HCT116 (cell line): Measurements from ENCODE around the gene BRD9. TPM values are rescaled to one million over a fixed set of nuclear protein-coding genes. Genes with fewer than 3 reads are reported as not detected.

Experiments used
- ATAC-seq: fragments of 200-7000 bp; cut with Tn5 transposase; 2 replicates; pipeline ENCODE4 v1.9.1; 2020; ENCODE audit warnings: mild to moderate bottlenecking, moderate library complexity
- BruUV-seq: library from RNA; stranded (reverse); fragments of 400-500 nt; replicated peaks from 2 replicates; lab custom pipeline; 2021; lab: Mats Ljungman, UMichigan
- CTCF ChIA-PET: fragments of 300-600 bp; sonication (Branson Sonifier 250); formaldehyde crosslinking; loops from one replicate; lab custom pipeline; 2021; ENCODE audit warnings: antibody characterized with exemption; lab: Charles Lee
- POLR2A ChIA-PET: fragments of 300-600, 350-600 bp; sonication (Branson Sonifier 250); formaldehyde crosslinking; loops from one replicate; lab custom pipeline; 2021; ENCODE audit warnings: antibody characterized with exemption; lab: Charles Lee
- RAD21 ChIA-PET, 2 experiments: fragments of 300-600 bp; sonication (Branson Sonifier 250); formaldehyde crosslinking; loops; one replicate each; lab custom pipeline; 2023; ENCODE audit warnings: low total read pairs in 2 of 2; ENCODE audit not compliant: uncharacterized antibody in 2 of 2, unreplicated experiment in 2 of 2, low non-redundant PET in 1 of 2; lab: Charles Lee
- DNase-seq: peaks from one replicate; pipeline ENCODE4 v3.0.0-alpha.2; 2010; ENCODE audit warnings: low read depth, low spot score
- H2AFZ ChIP-seq: fragments of 200-600 bp; shearing (Covaris generic), sonication (generic); 2 replicates; pipeline ENCODE4 v1.6.1; 2017; ENCODE audit warnings: low read depth, mixed run types, mixed read lengths, antibody characterized with exemption, low read length; ENCODE audit not compliant: poor library complexity, severe bottlenecking
- H3K27ac ChIP-seq: 2 replicates; pipeline ENCODE4 v1.5.1; 2012; ENCODE audit warnings: low read depth, low read length
- H3K27me3 ChIP-seq: fragments of 200-600 bp; sonication (generic); 2 replicates; pipeline ENCODE4 v1.6.1; 2016; ENCODE audit warnings: mixed run types, low read length, mixed read lengths; ENCODE audit not compliant: insufficient read depth
- H3K36me3 ChIP-seq, 2 experiments: fragments of 200-500 bp in 1 of 2; fragments of 200-600 bp in 1 of 2; sonication (Bioruptor generic) in 1 of 2; sonication (generic) in 1 of 2; 2 replicates each; pipeline versions ENCODE4 v1.5.1 to v1.6.1; 2014 to 2016; ENCODE audit warnings: low read length in 2 of 2, inconsistent platforms in 1 of 2, mixed read lengths in 1 of 2, mixed run types in 1 of 2; ENCODE audit not compliant: insufficient read depth in 2 of 2, control insufficient read depth in 1 of 2
- H3K4me1 ChIP-seq, 2 experiments: fragments of 200-600 bp in 1 of 2; sonication (generic) in 1 of 2; 2 replicates each; pipeline versions ENCODE4 v1.5.1 to v1.6.1; 2012 to 2017; ENCODE audit warnings: low read length in 2 of 2, inconsistent platforms in 1 of 2, mild to moderate bottlenecking in 1 of 2, mixed read lengths in 1 of 2, mixed run types in 1 of 2, moderate library complexity in 1 of 2; ENCODE audit not compliant: insufficient read depth in 2 of 2, control insufficient read depth in 1 of 2
- H3K4me2 ChIP-seq: fragments of 200-600 bp; sonication (generic); 2 replicates; pipeline ENCODE4 v1.6.1; 2017; ENCODE audit warnings: mixed run types, low read length, mixed read lengths
- H3K4me3 ChIP-seq, 2 experiments: fragments of 200-600 bp in 1 of 2; sonication (generic) in 1 of 2; replicated peaks in 1 of 2; 2 replicates each; pipeline ENCODE4 v1.5.1; 2011 to 2016; ENCODE audit warnings: low read length in 2 of 2, control low read depth in 1 of 2, low read depth in 1 of 2, mild to moderate bottlenecking in 1 of 2, mixed read lengths in 1 of 2, mixed run types in 1 of 2
- H3K79me2 ChIP-seq: fragments of 200-600 bp; sonication (generic); 2 replicates; pipeline ENCODE4 v1.6.1; 2017; ENCODE audit warnings: mild to moderate bottlenecking, mixed run types, low read length, moderate library complexity, mixed read lengths; ENCODE audit not compliant: insufficient read depth
- H3K9ac ChIP-seq: fragments of 200-600 bp; sonication (generic); 2 replicates; pipeline ENCODE4 v1.6.1; 2016; ENCODE audit warnings: low read length, mixed read lengths
- H3K9me2 ChIP-seq: fragments of 200-600 bp; sonication (generic), shearing (Covaris generic); 2 replicates; pipeline ENCODE4 v1.6.1; 2017; ENCODE audit warnings: mixed run types, mild to moderate bottlenecking, moderate library complexity; ENCODE audit not compliant: insufficient read depth
- H3K9me3 ChIP-seq, 2 experiments: fragments of 200-500 bp in 1 of 2; fragments of 200-600 bp in 1 of 2; sonication (Bioruptor generic) in 1 of 2; sonication (generic) in 1 of 2; 2 replicates each; pipeline ENCODE4 v1.6.1; 2014 to 2017; ENCODE audit warnings: low read length in 2 of 2, mixed read lengths in 2 of 2, inconsistent platforms in 1 of 2, low read depth in 1 of 2, mild to moderate bottlenecking in 1 of 2, mixed run types in 1 of 2, moderate library complexity in 1 of 2; ENCODE audit not compliant: control insufficient read depth in 1 of 2, insufficient read depth in 1 of 2
- H4K20me1 ChIP-seq: fragments of 200-600 bp; sonication (generic), shearing (Covaris generic); 2 replicates; pipeline ENCODE4 v1.6.1; 2017; ENCODE audit warnings: mixed run types, mild to moderate bottlenecking, moderate library complexity; ENCODE audit not compliant: insufficient read depth
- CTCF ChIP-seq, 3 experiments: fragments of 200-600 bp in 1 of 3; sonication (generic) in 1 of 3; IDR thresholded peaks in 2 of 3; conservative IDR thresholded peaks in 1 of 3; 2 replicates each; pipeline ENCODE4 v1.5.1; 2012 to 2017; ENCODE audit warnings: low read depth in 2 of 3, low read length in 2 of 3, antibody characterized with exemption in 1 of 3, borderline replicate concordance in 1 of 3, control low read depth in 1 of 3, mild to moderate bottlenecking in 1 of 3, mixed read lengths in 1 of 3, mixed run types in 1 of 3, moderate library complexity in 1 of 3; ENCODE audit not compliant: insufficient read depth in 1 of 3
- REST ChIP-seq: IDR thresholded peaks from 2 replicates; pipeline ENCODE4 v1.6.1; 2012; ENCODE audit warnings: low read depth
- intact Hi-C: fragments of 100-400 bp; cut with micrococcal nuclease; formaldehyde crosslinking; loops from 2 replicates; pipeline ENCODE4 v1.10.0; 2022
- total RNA-seq: library from RNA; stranded (reverse); gene quantifications from one replicate; pipeline ENCODE4 v1.2.1, GENCODE V29; 2021; ENCODE audit not compliant: unreplicated experiment

BRD9 gene
- total RNA-seq, 1 experiment from 2014 or later: 54.6 TPM

- Histone ChIP-seq H3K27me3 (no peaks in the 10 kb centered on the region), H4K20me1 (no peaks in the 10 kb centered on the region; the same call in 1 of the 2 replicates), H2AFZ (no peak overlapping the region), H3K27ac (no peak overlapping the region), H3K4me1 (no peaks in the 10 kb centered on the region), H3K4me3 (no peak overlapping the region), H3K36me3 (peaks cover 61 to 77% of the 10 kb centered on the region in 2 experiments), H3K4me2 (no peak overlapping the region), H3K9me3 (no peaks in the 10 kb centered on the region), H3K79me2 (peaks cover 81% of the 10 kb centered on the region), H3K9ac (no peak overlapping the region), H3K9me2 (no peaks in the 10 kb centered on the region)
- BruUV-seq: no TSS peak
- ATAC-seq: no peak
- no peak for DNase-seq
- POLR2A ChIA-PET: no interaction called here
- CTCF ChIA-PET: no interaction called here
- RAD21 ChIA-PET: no interaction called here
- TF ChIP-seq CTCF (IDR thresholded peaks at IDR 0.05 in 2 of 3, conservative IDR thresholded peaks at IDR 0.05 in 1 of 3; ENCODE audit: borderline replicate concordance in 1 of 3, insufficient read depth in 1 of 3, low read depth in 2 of 3, low read length in 2 of 3): no peak; a peak in 1 of 6 replicates
- TF ChIP-seq REST: no peak
- intact Hi-C loops: no loop called here
Measured at GRCh38 chr5:883475-884181, 9.0 kb downstream of the BRD9 start.
